Measurements from ENCODE around the gene OR6N1.

OR6N1 gene

GRCh38 chr1:158735848-158736247, 36.1 kb downstream of the OR6N1 start:
- DNase-seq (ENCODE audit: low read depth), result no peak

GRCh38 chr1:158732524-158732923, 39.5 kb downstream of the OR6N1 start:
- DNase-seq (ENCODE audit: low read depth), result no peak

GRCh38 chr1:158731707-158732106, 40.3 kb downstream of the OR6N1 start:
- no peak for DNase-seq (ENCODE audit: low read depth)

- DNase-seq (ENCODE audit: low read depth), result no peak
Observed at GRCh38 chr1:158730453-158730852, 41.5 kb downstream of the OR6N1 start.

GRCh38 chr1:158728510-158729225, 43.3 kb downstream of the OR6N1 start:
- no peak for DNase-seq (ENCODE audit: low read depth)

- DNase-seq (ENCODE audit: low read depth), result no peak
Observed at GRCh38 chr1:158724442-158724841, 47.6 kb downstream of the OR6N1 start.

- no peak for DNase-seq (ENCODE audit: low read depth)
Observed at GRCh38 chr1:158720620-158721019, 51.4 kb downstream of the OR6N1 start, which contains the start of gene OR6K3. TSS of gene OR6K3 (minus strand) at chr1:158720720. CDS start at chr1:158718115, 2,605 bp downstream.

- DNase-seq (ENCODE audit: low read depth), result no peak
Observed at GRCh38 chr1:158719664-158720063, 52.3 kb downstream of the OR6N1 start.

GRCh38 chr1:158717344-158717743, 54.7 kb downstream of the OR6N1 start:
- DNase-seq (ENCODE audit: low read depth), result no peak

GRCh38 chr1:158716335-158716734, 55.7 kb downstream of the OR6N1 start:
- no peak for DNase-seq (ENCODE audit: low read depth)

- DNase-seq (ENCODE audit: low read depth), result no peak
Observed at GRCh38 chr1:158714754-158715153, 57.2 kb downstream of the OR6N1 start.
